Measurements from ENCODE around the gene TGFBR3.

DNA sequence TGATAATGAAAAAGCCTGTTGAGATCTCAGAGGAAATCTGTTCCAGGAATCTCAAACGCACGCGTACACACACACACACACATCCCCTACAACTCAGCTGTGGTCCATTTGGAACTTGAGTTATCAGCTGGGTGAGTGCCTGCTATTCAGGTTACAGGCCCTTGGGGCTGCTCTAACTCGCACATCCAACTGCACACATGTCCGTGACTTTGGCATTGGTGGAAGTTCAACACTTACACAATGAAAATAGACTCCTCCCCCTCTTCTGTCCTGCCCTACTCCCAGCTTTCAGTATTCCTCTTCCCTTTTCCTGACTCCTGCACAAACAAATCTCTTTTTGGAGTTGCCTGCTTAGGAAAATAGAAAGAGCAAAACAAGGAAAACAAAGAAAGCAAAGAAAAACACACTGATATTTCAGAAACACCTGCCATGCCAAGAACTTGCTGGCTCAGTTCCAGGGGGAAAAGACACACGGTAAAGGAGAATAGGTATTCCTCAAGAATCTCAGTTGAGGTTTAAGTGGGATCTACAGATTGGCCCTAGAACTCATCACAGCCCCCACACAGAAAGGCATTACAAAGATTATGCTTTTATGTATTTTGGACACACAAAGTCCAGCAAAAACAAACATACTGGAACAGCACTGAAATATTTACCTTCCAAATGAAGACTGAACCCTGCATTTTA is 140.9 kb downstream of the TGFBR3 start:
- TF ChIP-seq, protein P1, sequence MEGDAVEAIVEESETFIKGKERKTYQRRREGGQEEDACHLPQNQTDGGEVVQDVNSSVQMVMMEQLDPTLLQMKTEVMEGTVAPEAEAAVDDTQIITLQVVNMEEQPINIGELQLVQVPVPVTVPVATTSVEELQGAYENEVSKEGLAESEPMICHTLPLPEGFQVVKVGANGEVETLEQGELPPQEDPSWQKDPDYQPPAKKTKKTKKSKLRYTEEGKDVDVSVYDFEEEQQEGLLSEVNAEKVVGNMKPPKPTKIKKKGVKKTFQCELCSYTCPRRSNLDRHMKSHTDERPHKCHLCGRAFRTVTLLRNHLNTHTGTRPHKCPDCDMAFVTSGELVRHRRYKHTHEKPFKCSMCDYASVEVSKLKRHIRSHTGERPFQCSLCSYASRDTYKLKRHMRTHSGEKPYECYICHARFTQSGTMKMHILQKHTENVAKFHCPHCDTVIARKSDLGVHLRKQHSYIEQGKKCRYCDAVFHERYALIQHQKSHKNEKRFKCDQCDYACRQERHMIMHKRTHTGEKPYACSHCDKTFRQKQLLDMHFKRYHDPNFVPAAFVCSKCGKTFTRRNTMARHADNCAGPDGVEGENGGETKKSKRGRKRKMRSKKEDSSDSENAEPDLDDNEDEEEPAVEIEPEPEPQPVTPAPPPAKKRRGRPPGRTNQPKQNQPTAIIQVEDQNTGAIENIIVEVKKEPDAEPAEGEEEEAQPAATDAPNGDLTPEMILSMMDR (IDR thresholded peaks at IDR 0.05; ENCODE audit: low read depth, low read length), result no peak
- TF ChIP-seq EZH2phosphoT487 (IDR thresholded peaks at IDR 0.05; ENCODE audit: low read depth), result no peak

Data from OCI-LY3 (cell line).